H1 (cell line): ENCODE measurements around the gene IFITM2. TPM values are rescaled to one million over a fixed set of nuclear protein-coding genes. Genes with fewer than 3 reads are reported as not detected.

Experiments
- CTCF ChIA-PET: fragments of 300-600 bp; sonication (Branson Sonifier 250); formaldehyde crosslinking; loops from one replicate; lab custom pipeline; 2021; ENCODE audit not compliant: partially characterized antibody; lab: Charles Lee
- POLR2A ChIA-PET: fragments of 300-600 bp; sonication (Branson Sonifier 250); formaldehyde crosslinking; loops from one replicate; lab custom pipeline; 2021; ENCODE audit warnings: inconsistent platforms; ENCODE audit not compliant: partially characterized antibody; lab: Charles Lee
- DNase-seq, 2 experiments: peaks; one replicate each; pipeline versions ENCODE4 v3.0.0 to v3.0.0-alpha.2; 2010 to 2022; ENCODE audit warnings: low spot score in 2 of 2, low read depth in 1 of 2, mixed read lengths in 1 of 2
- FAIRE-seq: peaks from 2 replicates; lab custom pipeline; 2011; peaks lifted over from hg19 to GRCh38; lab: Jason Lieb, UNC
- H2AFZ ChIP-seq: 2 replicates; pipeline ENCODE4 v1.8.1; 2012; ENCODE audit warnings: low read length, inconsistent platforms
- H2AK5ac ChIP-seq: 2 replicates; pipeline ENCODE4 v1.6.1; 2013; ENCODE audit warnings: low read depth, low read length
- H2BK120ac ChIP-seq: replicated peaks from 2 replicates; pipeline ENCODE3; 2013; ENCODE audit warnings: low read depth, low read length, inconsistent platforms
- H2BK12ac ChIP-seq: 2 replicates; pipeline ENCODE4 v1.6.1; 2013; ENCODE audit warnings: low read depth, low read length
- H2BK15ac ChIP-seq: 2 replicates; pipeline ENCODE4 v1.6.1; 2013; ENCODE audit warnings: low read length
- H2BK20ac ChIP-seq: 2 replicates; pipeline ENCODE4 v1.6.1; 2013; ENCODE audit warnings: low read length
- H2BK5ac ChIP-seq: 2 replicates; pipeline ENCODE4 v1.6.1; 2013; ENCODE audit warnings: low read depth, low read length
- H3K14ac ChIP-seq: 2 replicates; pipeline ENCODE4 v1.6.1; 2013; ENCODE audit warnings: inconsistent platforms; ENCODE audit not compliant: insufficient read length
- H3K18ac ChIP-seq: 2 replicates; pipeline ENCODE4 v1.6.1; 2013; ENCODE audit warnings: low read length; ENCODE audit errors: extremely low read depth
- H3K23ac ChIP-seq: 2 replicates; pipeline ENCODE4 v1.6.1; 2013; ENCODE audit warnings: inconsistent platforms; ENCODE audit not compliant: insufficient read length
- H3K23me2 ChIP-seq: 2 replicates; pipeline ENCODE4 v1.6.1; 2013; ENCODE audit warnings: low read depth, low read length
- H3K27ac ChIP-seq: 2 replicates; pipeline ENCODE4 v1.6.1; 2011; ENCODE audit warnings: low read depth, low read length, inconsistent platforms
- H3K27me3 ChIP-seq, 4 experiments: replicated peaks in 1 of 4; 1 replicate in 1 of 4; 2 replicates in 3 of 4; pipeline versions ENCODE4 v1.6.1 to v1.8.1; 2011 to 2013; ENCODE audit warnings: low read length in 3 of 4, mild to moderate bottlenecking in 3 of 4, inconsistent platforms in 2 of 4, mixed read lengths in 2 of 4, moderate library complexity in 1 of 4; ENCODE audit not compliant: control insufficient read depth in 3 of 4, insufficient read depth in 3 of 4; ENCODE audit errors: extremely low read depth in 1 of 4
- H3K36me3 ChIP-seq, 4 experiments: 2 replicates each; pipeline versions ENCODE4 v1.6.1 to v1.8.1; 2011 to 2013; ENCODE audit warnings: mild to moderate bottlenecking in 4 of 4, low read length in 3 of 4, moderate library complexity in 2 of 4, control low read depth in 1 of 4, inconsistent platforms in 1 of 4; ENCODE audit not compliant: insufficient read depth in 4 of 4, control insufficient read depth in 2 of 4
- H3K4ac ChIP-seq: replicated peaks from 2 replicates; pipeline ENCODE3; 2013; ENCODE audit warnings: low read length, low read depth, mixed read lengths, inconsistent platforms; ENCODE audit not compliant: insufficient read length
- H3K4me1 ChIP-seq, 4 experiments: replicated peaks in 1 of 4; 1 replicate in 1 of 4; 2 replicates in 3 of 4; pipeline versions ENCODE4 v1.6.1 to v1.8.1; 2011 to 2013; ENCODE audit warnings: low read length in 3 of 4, inconsistent platforms in 2 of 4, mixed read lengths in 1 of 4; ENCODE audit not compliant: insufficient read depth in 4 of 4, control insufficient read depth in 3 of 4
- H3K4me2 ChIP-seq, 2 experiments: 2 replicates each; pipeline versions ENCODE4 v1.6.1 to v1.8.1; 2011 to 2013; ENCODE audit warnings: low read depth in 2 of 2, low read length in 2 of 2, control low read depth in 1 of 2, inconsistent platforms in 1 of 2, mild to moderate bottlenecking in 1 of 2; ENCODE audit not compliant: insufficient read depth in 1 of 2
- H3K4me3 ChIP-seq, 4 experiments: fragments of 200-600, 300-600 bp in 1 of 4; sonication (generic), shearing (Covaris generic), sonication (Bioruptor Twin) in 1 of 4; 2 replicates each; pipeline versions ENCODE4 v1.5.1 to v1.8.1; 2011 to 2016; ENCODE audit warnings: low read length in 4 of 4, low read depth in 3 of 4, control low read depth in 2 of 4, inconsistent platforms in 2 of 4, mild to moderate bottlenecking in 2 of 4, mixed read lengths in 1 of 4, moderate library complexity in 1 of 4; ENCODE audit not compliant: insufficient read depth in 2 of 4; ENCODE audit errors: extremely low read depth in 1 of 4
- H3K56ac ChIP-seq: replicated peaks from 2 replicates; pipeline ENCODE3; 2013; ENCODE audit warnings: low read depth, mild to moderate bottlenecking, mixed read lengths, low read length, inconsistent platforms; ENCODE audit not compliant: insufficient read length
- H3K79me1 ChIP-seq: 2 replicates; pipeline ENCODE4 v1.6.1; 2013; ENCODE audit warnings: low read depth, low read length, control low read depth
- H3K79me2 ChIP-seq, 2 experiments: 2 replicates each; pipeline versions ENCODE4 v1.6.1 to v1.8.1; 2012 to 2013; ENCODE audit warnings: low read length in 2 of 2, mild to moderate bottlenecking in 2 of 2, inconsistent platforms in 1 of 2; ENCODE audit not compliant: insufficient read depth in 2 of 2, control insufficient read depth in 1 of 2
- H3K9ac ChIP-seq, 4 experiments: replicated peaks in 1 of 4; 1 replicate in 1 of 4; 2 replicates in 3 of 4; pipeline versions ENCODE4 v1.6.1 to v1.8.1; 2011 to 2013; ENCODE audit warnings: low read depth in 3 of 4, low read length in 3 of 4, control low read depth in 2 of 4, mild to moderate bottlenecking in 2 of 4, moderate library complexity in 2 of 4, inconsistent platforms in 1 of 4; ENCODE audit errors: extremely low read depth in 1 of 4
- H3K9me3 ChIP-seq, 2 experiments: 2 replicates each; pipeline versions ENCODE4 v1.6.1 to v1.8.1; 2012 to 2013; ENCODE audit warnings: mild to moderate bottlenecking in 2 of 2, moderate library complexity in 2 of 2, control low read depth in 1 of 2, inconsistent platforms in 1 of 2, low read depth in 1 of 2, low read length in 1 of 2, mixed read lengths in 1 of 2; ENCODE audit not compliant: insufficient read depth in 2 of 2
- H4K20me1 ChIP-seq, 2 experiments: replicated peaks in 1 of 2; 2 replicates each; pipeline versions ENCODE3 to v1.8.1; 2011 to 2013; ENCODE audit warnings: inconsistent platforms in 2 of 2, low read length in 2 of 2, mild to moderate bottlenecking in 1 of 2; ENCODE audit not compliant: insufficient read depth in 2 of 2, control insufficient read depth in 1 of 2
- H4K5ac ChIP-seq: 2 replicates; pipeline ENCODE4 v1.6.1; 2013; ENCODE audit warnings: low read length, low read depth, mixed read lengths, inconsistent platforms; ENCODE audit not compliant: insufficient read length
- H4K8ac ChIP-seq: 2 replicates; pipeline ENCODE4 v1.8.0; 2013; ENCODE audit warnings: mild to moderate bottlenecking, moderate library complexity, low read length, inconsistent platforms; ENCODE audit not compliant: insufficient read depth; ENCODE audit errors: extremely low read depth
- H4K91ac ChIP-seq: replicated peaks from 2 replicates; pipeline ENCODE3; 2013; ENCODE audit warnings: low read length, mixed read lengths, inconsistent platforms; ENCODE audit not compliant: insufficient read length
- BRCA1 ChIP-seq: IDR thresholded peaks from 2 replicates; pipeline ENCODE4 v1.6.1; 2012; ENCODE audit warnings: low read depth, low read length, improper control_type of control experiment
- CHD1 ChIP-seq: IDR thresholded peaks from 2 replicates; pipeline ENCODE4 v1.6.1; 2012; ENCODE audit warnings: low read depth, low read length, improper control_type of control experiment
- KDM1A ChIP-seq: fragments of 200-600, 300-600 bp; sonication (generic); IDR thresholded peaks from 2 replicates; pipeline ENCODE4 v1.7.1; 2016; ENCODE audit warnings: mild to moderate bottlenecking, low read length, borderline replicate concordance
- RBBP5 ChIP-seq: IDR thresholded peaks from 2 replicates; pipeline ENCODE4 v1.7.1; 2012; ENCODE audit warnings: low read depth, mild to moderate bottlenecking, inconsistent platforms, low read length, moderate library complexity, borderline replicate concordance
- RXRA ChIP-seq: IDR thresholded peaks from 2 replicates; pipeline ENCODE4 v1.6.1; 2011; ENCODE audit warnings: low read depth, mild to moderate bottlenecking, low read length, moderate library complexity; ENCODE audit not compliant: insufficient read depth
- SAP30 ChIP-seq: fragments of 300-600 bp; sonication (generic); IDR thresholded peaks from 2 replicates; pipeline ENCODE4 v1.7.1; 2012; ENCODE audit warnings: low read length, moderate library complexity, mild to moderate bottlenecking, inconsistent platforms; ENCODE audit not compliant: insufficient read depth, insufficient replicate concordance
- TAF1 ChIP-seq: IDR thresholded peaks from 2 replicates; pipeline ENCODE4 v1.6.1; 2011; ENCODE audit warnings: mild to moderate bottlenecking, low read depth, low read length
- WGBS, 2 experiments: shearing (Covaris generic) in 1 of 2; methylation state at CpG; one replicate each; pipeline versions ENCODE4 v1.1.6 to v1.1.7; 2013 to 2015; ENCODE audit warnings: low lambda C conversion rate in 2 of 2, mixed read lengths in 2 of 2, inconsistent platforms in 1 of 2, low coverage in 1 of 2, missing lambda C conversion rate in 1 of 2; ENCODE audit not compliant: insufficient replicate concordance in 2 of 2, insufficient coverage in 1 of 2, insufficient read length in 1 of 2; ENCODE audit errors: extremely low coverage in 1 of 2, missing lambda C conversion rate in 1 of 2; 5-methylcytosine and 5-hydroxymethylcytosine counted together
- polyA plus RNA-seq, 7 experiments: library from polyadenylated mRNA; depleted of rRNA in 3 of 7; stranded (reverse) in 5 of 7; unstranded in 2 of 7; fragments of >200 nt in 5 of 7; fragments of 200-250 nt in 2 of 7; gene quantifications; 1 replicate in 5 of 7; 2 replicates in 1 of 7; 4 replicates in 1 of 7; pipeline versions ENCODE4 v1.2.1 to v1.2.3, GENCODE V29; 2011 to 2013; ENCODE audit warnings: missing spikeins in 2 of 7, mixed read lengths in 2 of 7
- total RNA-seq: library from RNA; stranded (reverse); fragmentation: NEBNext Ultra II Directional; extraction: Animal tissue kit (Norgen Biotek cat#: 25700); gene quantifications from 2 replicates; pipeline ENCODE4 v1.2.1, GENCODE V29; 2021

The IFITM2 gene
- total and polyA plus RNA-seq, 2 of the 8 experiments (the other 6 are each of a cell fraction or from before 2014, with no cell fraction given): 399 to 764 TPM

DNA sequence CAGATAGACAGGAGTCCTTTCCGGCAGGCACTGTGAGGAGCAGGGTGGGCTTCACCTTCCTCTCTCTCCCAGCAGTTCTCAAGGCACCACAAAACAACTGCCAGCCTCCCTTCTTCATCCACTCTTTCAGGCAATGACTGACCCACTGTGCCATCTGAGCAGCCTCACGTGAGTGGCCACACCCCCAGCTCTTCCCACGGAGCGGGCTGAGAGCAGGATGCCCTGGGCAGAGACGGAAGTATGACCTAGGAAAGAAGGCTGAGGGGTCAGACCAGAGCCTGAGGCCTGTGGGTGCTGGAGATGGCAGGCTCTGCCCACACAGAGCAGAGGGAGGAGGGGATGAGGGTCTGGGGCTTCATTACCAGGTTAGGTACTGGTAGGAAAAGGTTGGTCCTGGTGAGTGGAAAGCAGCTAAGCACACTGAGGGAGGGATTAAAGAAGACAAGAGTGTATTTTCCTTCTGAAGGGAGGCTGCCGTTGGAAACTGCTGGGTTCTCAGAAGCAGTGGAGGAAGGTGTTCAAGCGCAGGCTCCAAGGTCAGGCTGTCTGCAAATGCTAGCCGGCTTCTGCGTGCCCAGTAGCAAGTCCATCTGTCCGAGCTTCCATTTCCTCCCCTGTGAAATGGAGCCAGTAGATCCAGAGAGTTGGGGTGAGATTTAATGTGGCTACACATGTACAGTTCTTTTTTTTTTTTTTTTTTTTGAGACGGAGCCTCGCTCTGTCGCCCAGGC, 24.8 kb upstream of the IFITM2 start:
- peaks cover 0 to 12% (median 7%) of the 10 kb centered on the region in 4 experiments; a peak in 5 of 7 replicates for H3K27me3 ChIP-seq
- FAIRE-seq: no peak

More for the DNA sequence above, 24.8 kb upstream of the IFITM2 start:
- Histone ChIP-seq H3K4me2 (no peak overlapping the region), H2BK120ac (peak overlapping the region; percentile 87), H3K79me1 (no peaks in the 10 kb centered on the region), H4K8ac (peak overlapping the region; percentile 29; the same call in 1 of the 2 replicates), H3K4me3 (no peak overlapping the region), H3K36me3 (no peaks in the 10 kb centered on the region), H3K18ac (peak overlapping the region; percentile 60; the same call in 1 of the 2 replicates), H3K27ac (no peak overlapping the region), H3K9me3 (peaks cover 0 to 2% of the 10 kb centered on the region in 2 experiments; a peak in 1 of 4 replicates), H2BK20ac (peak overlapping the region; percentile 24), H3K14ac (no peak overlapping the region), H3K56ac (no peak overlapping the region), H4K20me1 (no peaks in the 10 kb centered on the region), H3K9ac (no peak overlapping the region), H3K79me2 (no peaks in the 10 kb centered on the region), H2BK15ac (0 out of 2 replicates have a peak overlapping the region, but pooled peaks have one; percentile 75), H2BK12ac (peak overlapping the region; percentile 94; the same call in 1 of the 2 replicates), H2BK5ac (no peak overlapping the region; the same call in 1 of the 2 replicates), H4K5ac (peak overlapping the region; percentile 6), H3K4me1 (peaks cover 0 to 7% (median 4%) of the 10 kb centered on the region in 4 experiments; a peak in 5 of 7 replicates), H4K91ac (peak overlapping the region; percentile 25), H2AFZ (no peak overlapping the region), H3K23me2 (no peaks in the 10 kb centered on the region), H2AK5ac (no peak overlapping the region), H3K23ac (no peak overlapping the region), H3K4ac (no peak overlapping the region)
- TF ChIP-seq TAF1: no peak
- no peak for TF ChIP-seq RXRA
- TF ChIP-seq BRCA1: no peak
- TF ChIP-seq KDM1A: no peak
- TF ChIP-seq RBBP5: no peak
- no peak for TF ChIP-seq CHD1
- TF ChIP-seq SAP30: no peak
- WGBS, 2 experiments: 88% methylated on average over 8 of the region's 13 CpGs; no CpG with 5 or more reads in 1 of the 2 experiments
- ChIA-PET CTCF (interaction anchor here (0.9 to 8.6 kb wide), 7 partner anchors 8 to 82 kb away, joined by 3 to 88 read pairs (median 5); no protein-coding TSS in a partner anchor), POLR2A (interaction anchor here (1.3 to 7.7 kb wide), 9 partner anchors 9 to 113 kb away, joined by 4 to 51 read pairs (median 7); partner anchors contain the start of gene IFITM5)
- peak in 1 of 2 experiments; percentile 43 for DNase-seq
